ENCODE measurements around the gene CD27.
"Not testable (repeated sequence)": the region's sequence is repeated elsewhere in the genome, so short reads cannot be mapped to it uniquely, and the experiment has no call there.

- not testable (repeated sequence) for TF ChIP-seq CTCF, POLR2A (IDR thresholded peaks at IDR 0.05)
These were observed 30.6 kb downstream of the CD27 start for GRCh38 chr12:6475233-6475975.

Data from right lobe of liver (tissue), 4 donors.